GM19452 (cell line): ENCODE measurements around the gene ARL5C.

Experiments used
- ATAC-seq: cut with Tn5 transposase; IDR thresholded peaks from one replicate; pipeline ENCODE4 v1.9.1; 2021; ENCODE audit not compliant: unreplicated experiment

ARL5C gene

DNA sequence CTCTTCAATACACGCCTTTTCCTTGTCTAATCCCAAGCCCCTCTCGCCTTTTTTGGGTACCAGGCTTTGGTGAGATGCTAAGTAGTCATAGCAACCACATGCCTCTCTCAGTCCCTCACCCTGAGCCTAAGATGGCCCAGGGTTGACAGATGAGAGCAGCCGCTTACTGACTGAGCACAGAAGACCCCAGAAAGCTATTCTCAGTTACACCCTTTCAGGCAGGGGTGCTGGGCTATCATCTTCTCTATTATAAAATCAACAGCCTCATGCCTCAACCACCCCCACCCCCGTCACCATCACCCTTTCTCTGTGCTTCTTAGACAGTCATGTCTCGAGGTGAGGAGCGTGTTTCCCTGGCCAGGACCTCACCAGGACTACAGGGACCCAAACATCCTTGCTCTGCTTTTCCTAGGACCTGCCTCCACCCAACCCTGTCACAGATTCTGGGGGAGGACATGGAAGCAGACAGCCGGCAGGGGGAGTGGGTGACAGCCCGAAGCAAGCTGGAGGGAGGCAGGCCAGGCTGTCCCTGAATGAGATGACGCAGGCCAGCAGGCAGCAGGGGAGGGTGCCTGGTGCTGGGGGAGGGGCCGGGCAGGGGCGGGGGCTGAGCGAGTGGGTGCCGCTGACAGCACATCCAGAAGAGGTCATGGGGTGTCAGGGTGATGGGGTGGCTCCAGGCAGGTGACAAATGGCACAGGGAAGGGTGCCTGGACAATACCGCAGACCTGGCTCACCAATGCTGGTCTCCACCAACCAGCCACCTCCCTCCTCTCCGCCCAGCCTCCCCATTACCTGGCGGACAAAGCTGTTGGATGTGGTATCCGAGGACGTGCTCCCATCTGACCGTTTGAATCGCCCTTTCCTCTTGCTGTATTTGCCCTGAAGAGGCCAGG lies 28.4 kb upstream of the ARL5C start:
- no peak for ATAC-seq

GRCh38 chr17:39193346-39193745 lies 27.4 kb upstream of the ARL5C start:
- ATAC-seq, result no peak

DNA sequence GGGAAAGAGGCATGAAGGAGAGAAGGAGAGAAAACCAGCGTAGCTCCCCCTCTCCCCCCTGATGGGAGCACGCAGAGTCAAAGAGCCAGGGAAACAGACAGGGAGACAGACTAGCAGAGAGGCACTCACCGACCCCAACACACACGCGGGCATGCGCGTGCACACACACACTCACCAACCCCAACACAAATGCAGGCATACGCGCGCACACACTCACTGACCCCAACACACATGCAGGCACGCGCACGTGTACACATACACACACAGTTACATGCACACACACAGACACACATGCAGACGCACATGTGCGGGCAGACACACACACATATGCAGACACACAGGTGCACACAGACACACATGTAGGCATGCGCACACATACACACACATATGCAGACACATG lies 26.9 kb upstream of the ARL5C start:
- ATAC-seq, result no peak

DNA sequence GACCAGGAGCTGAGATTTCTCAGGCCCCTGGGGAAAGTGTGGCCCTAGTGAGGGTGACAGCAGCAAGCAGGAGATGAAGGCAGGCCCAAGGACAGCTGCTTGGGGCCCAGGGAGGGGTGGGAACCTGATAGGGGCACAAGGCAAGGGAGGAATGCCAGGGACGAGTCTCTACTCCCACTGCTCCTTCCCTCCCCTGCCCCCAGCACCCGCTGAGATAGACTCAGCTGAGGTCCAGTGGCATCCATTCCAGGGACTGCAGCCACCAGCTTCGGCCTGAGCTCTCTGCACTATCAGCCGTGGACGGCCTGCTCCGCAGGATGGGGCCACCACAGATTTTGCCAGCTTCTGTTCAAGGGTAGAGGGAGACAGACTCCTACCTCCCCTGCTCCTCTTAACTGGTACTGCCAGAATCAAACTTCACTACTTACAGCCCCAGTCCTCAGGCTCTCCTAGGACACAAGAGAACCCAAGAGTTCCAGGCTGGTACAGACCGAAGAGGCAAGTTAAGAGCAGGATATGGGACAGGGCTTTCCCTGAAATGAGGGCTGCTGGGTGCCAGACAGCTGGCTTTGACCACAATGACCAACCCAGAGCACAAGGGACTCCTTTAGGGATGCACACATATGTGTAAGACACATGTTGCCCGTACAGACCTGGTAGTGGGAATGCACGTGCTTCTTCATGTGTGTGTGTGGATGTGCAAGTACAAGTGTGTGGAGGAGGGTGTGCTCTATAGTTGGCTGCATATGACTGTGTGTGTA lies 26.0 kb upstream of the ARL5C start:
- ATAC-seq, result no peak

GRCh38 chr17:39187152-39187830 lies 21.3 kb upstream of the ARL5C start:
- ATAC-seq, result no peak

- ATAC-seq, result no peak
Measured at GRCh38 chr17:39186481-39187002, 20.6 kb upstream of the ARL5C start.

GRCh38 chr17:39183720-39184119 lies 17.8 kb upstream of the ARL5C start:
- ATAC-seq, result no peak

DNA sequence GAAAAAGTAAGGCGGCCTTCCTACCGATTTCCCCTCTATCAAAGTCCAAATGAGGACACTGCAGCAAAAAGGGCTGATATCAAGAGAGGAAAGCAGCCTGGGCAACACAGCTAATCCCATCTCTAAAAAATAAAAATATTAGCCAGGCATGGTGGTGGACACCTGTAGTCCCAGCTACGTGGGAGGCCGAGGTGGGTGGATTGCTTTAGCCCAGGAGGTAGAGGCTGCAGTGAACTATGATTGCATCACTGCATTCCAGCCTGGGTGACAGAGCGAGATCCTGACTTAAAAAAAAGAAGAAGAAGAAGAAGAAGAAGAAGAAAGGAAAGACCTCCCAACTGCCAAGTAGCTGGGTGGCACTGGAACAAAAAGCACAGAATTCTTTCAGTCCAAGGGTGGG lies 17.1 kb upstream of the ARL5C start:
- no peak for ATAC-seq

DNA sequence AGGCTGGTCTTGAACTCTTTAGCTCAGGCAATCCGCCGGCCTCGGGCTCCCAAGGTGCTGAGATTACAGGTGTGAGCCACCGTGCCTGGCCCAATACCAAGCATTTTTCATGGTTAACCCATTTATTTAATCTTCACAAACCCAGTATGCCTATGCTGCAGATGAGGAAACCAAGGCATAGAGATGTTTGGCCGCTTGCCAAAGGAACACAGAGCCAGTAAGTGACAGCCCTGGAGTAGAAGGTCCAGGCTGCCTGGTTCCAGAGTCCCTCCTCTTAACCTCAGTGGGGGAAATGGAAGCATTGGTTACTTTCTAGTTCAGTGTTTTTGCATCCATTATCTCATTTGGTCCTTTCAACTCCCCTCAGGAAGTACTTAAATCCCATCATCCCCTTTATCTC lies 15.3 kb upstream of the ARL5C start:
- ATAC-seq, result no peak

GRCh38 chr17:39178536-39178935 lies 12.6 kb upstream of the ARL5C start:
- ATAC-seq, result no peak

DNA sequence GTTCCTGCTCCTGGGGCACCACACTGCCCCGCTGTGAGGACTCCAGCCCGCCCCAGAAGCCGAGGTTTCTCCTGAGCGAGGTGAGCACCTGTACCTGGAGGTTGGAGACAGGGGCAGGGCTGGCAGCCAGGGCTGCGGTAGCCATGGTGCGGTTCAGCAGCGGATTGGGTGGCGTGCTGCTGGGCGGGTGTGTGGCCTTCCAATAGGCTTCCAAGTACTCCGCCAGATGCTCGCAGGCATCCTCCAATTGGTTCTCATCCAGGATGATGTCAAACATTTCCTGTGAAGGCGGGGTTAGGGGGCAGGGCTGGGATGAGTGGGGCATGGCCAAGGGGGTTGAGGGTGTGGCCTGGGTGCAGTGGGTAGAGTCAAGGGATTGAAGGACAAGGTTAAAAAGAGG lies 11.3 kb upstream of the ARL5C start:
- no peak for ATAC-seq

GRCh38 chr17:39175695-39176093 lies 9.7 kb upstream of the ARL5C start:
- ATAC-seq, result no peak

GRCh38 chr17:39174920-39175694 lies 9.1 kb upstream of the ARL5C start:
- no peak for ATAC-seq

DNA sequence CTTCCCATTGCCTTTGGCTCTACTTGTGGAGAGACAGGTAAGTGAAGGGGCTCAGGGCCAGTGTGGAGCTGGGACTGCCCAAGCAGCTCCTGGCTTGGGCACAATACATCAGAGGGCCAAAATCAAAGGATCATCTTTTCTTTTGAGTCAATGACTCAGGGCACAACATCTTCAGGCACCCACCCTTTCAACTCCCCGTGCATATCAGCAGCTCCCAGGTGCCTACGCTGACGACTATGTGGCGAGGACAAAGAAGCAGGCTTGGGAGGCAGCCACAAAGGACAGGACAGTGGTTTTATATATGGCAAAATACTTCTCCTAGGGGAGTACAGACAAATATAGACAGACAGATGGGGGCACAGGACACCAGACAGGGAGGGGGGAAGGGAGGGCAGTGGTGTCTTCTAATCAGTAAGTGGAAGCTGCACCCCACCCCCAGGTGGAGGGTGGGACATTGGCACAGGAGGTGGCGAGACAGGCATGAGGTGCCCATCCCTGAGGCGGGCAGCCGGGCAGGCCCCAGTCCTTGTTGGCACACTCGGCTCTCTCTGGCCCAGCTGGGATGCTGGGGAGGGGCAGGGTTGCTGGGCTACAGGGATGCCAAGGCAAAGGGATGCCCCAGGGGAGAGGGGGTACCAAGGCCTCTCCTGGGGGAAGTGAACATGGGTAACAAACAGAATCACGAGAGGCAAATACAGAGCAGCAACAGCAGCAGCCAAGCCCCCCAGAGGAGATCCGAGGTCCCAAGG lies 7.7 kb upstream of the ARL5C start:
- ATAC-seq, result no peak

- ATAC-seq, result no peak
Measured at GRCh38 chr17:39173080-39173479, 7.1 kb upstream of the ARL5C start.

GRCh38 chr17:39171933-39172332 lies 6.0 kb upstream of the ARL5C start:
- no peak for ATAC-seq

DNA sequence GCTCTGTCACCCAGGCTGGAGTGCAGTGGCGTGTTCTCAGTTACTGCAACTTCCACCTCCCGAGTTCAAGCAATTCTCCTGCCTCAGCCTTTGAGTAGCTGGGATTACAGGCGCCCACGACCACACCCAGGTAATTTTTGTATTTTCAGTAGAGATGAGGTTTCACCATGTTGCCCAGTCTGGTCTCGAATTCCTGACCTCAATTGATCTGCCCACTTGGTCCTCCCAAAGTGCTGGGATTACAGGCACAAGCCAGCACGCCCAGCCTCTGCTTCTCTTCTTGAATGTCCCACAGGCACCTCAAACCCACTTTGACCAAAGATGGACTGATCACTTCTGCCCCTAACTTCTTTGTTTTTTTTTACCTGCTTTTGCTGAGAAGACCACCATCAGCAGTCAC lies 4.6 kb upstream of the ARL5C start:
- ATAC-seq, result no peak

DNA sequence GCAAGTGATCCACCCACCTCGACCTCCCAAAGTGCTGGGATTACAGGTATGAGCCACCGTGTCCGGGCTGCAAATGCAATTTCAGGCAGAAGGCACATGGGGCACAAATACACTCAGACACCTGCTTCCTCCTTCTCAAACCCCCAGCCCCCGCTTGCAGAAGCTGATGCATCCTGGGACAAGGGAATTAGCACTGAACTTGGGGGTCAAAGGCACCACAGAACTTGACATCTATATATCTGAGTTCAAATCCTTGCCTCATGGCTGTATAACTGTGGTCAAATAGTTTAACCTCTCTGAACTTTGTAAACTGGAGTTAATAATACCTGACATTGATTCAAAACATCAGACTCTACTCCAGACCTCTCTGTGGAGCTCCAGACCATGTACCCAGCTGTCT lies 4.1 kb upstream of the ARL5C start:
- no peak for ATAC-seq

GRCh38 chr17:39169518-39169917 lies 3.6 kb upstream of the ARL5C start:
- ATAC-seq, result no peak

GRCh38 chr17:39169101-39169500 lies 3.1 kb upstream of the ARL5C start:
- no peak for ATAC-seq
